ENCODE measurements around the gene NEURL1B.

The NEURL1B gene

DNA sequence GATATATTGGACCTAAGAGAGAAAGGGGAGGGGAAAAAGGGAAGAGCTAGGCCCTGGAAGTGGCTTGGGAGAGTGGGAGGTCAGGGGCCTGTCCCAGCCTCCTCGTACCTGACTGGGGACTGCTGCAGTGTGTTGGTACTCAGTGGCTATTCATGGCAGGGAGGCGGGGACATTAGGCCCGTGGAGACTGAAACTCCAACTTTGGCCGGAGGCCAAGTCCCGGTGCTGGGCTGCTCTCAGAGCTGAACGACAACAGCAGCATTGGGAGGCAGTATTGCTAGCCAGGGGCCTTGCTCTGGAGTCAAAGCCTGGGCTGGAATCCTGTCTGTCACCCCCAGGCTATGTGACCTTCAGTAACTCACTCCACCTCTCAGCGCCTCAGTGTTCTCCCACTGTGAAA, 37.8 kb downstream of the NEURL1B start:
- DNase-seq (ENCODE audit: low read depth): no peak
- no peak overlapping the region for H3K4me3 ChIP-seq (ENCODE audit: low read depth, low read length)
- no peak for TF ChIP-seq MYC (IDR thresholded peaks at IDR 0.05; ENCODE audit: low read depth, low read length)
- TF ChIP-seq, protein P1, sequence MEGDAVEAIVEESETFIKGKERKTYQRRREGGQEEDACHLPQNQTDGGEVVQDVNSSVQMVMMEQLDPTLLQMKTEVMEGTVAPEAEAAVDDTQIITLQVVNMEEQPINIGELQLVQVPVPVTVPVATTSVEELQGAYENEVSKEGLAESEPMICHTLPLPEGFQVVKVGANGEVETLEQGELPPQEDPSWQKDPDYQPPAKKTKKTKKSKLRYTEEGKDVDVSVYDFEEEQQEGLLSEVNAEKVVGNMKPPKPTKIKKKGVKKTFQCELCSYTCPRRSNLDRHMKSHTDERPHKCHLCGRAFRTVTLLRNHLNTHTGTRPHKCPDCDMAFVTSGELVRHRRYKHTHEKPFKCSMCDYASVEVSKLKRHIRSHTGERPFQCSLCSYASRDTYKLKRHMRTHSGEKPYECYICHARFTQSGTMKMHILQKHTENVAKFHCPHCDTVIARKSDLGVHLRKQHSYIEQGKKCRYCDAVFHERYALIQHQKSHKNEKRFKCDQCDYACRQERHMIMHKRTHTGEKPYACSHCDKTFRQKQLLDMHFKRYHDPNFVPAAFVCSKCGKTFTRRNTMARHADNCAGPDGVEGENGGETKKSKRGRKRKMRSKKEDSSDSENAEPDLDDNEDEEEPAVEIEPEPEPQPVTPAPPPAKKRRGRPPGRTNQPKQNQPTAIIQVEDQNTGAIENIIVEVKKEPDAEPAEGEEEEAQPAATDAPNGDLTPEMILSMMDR (IDR thresholded peaks at IDR 0.05; ENCODE audit: low read depth, low read length): no peak
- TF ChIP-seq, protein P2, sequence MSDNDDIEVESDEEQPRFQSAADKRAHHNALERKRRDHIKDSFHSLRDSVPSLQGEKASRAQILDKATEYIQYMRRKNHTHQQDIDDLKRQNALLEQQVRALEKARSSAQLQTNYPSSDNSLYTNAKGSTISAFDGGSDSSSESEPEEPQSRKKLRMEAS (IDR thresholded peaks at IDR 0.05; ENCODE audit: low read depth, low read length): no peak
- TF ChIP-seq POLR2A (IDR thresholded peaks at IDR 0.05; ENCODE audit: extremely low read depth, insufficient read length): no peak

DNA sequence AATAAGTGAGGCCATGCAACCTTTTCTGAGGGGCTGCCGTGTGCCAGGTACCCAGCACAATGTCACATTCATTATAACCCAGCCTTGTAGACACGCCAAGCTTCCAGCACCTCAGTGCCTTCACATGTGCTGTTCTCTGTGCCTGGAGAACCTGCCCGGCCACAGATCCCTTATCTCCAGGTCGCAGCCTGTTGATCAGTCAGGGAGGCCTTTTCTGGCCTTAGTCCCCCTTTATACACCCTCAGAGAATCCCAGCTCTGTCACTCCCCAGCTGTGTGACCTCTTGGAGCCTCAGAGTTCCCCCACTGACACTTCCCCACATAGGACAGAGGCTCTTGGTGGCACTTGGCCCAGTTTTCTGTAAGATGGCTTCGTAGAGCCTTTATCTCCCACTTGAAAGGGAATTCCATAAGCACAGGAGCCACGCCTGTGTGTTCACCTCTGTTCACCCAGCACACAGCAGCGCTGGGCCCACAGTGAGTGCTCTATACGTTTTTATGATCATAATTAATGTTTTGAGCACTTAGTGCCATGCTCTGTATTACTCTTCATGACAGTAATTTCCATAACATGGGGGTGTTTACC, 38.7 kb downstream of the NEURL1B start:
- TF ChIP-seq, protein P1 (IDR thresholded peaks at IDR 0.05; ENCODE audit: low read depth, low read length): no peak
- TF ChIP-seq MYC (IDR thresholded peaks at IDR 0.05; ENCODE audit: low read depth, low read length) (no peak), POLR2A (IDR thresholded peaks at IDR 0.05; ENCODE audit: extremely low read depth, insufficient read length) (no peak)
- TF ChIP-seq, protein P2 (IDR thresholded peaks at IDR 0.05; ENCODE audit: low read depth, low read length): no peak
- DNase-seq (ENCODE audit: low read depth): no peak
- no peak overlapping the region for H3K4me3 ChIP-seq (ENCODE audit: low read depth, low read length)

DNA sequence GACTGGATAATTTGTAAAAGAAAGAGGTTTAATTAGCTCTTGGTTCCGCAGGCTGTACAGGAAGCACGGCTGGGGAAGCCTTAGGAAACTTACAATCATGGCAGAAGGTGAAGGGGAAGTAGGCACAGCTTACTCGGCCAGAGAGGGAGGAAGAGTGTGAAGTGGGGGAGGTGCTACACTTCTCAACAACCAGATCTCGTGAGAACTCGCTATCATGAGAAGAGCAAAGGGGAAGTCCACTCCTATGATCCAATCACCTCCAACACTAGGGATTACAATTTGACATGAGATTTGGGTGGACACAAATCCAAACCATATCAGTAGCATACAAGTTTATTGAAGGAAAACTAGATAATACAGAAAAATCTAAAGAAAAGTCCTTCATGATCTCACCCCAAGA, 39.9 kb downstream of the NEURL1B start:
- DNase-seq (ENCODE audit: low read depth): peak; percentile 80
- TF ChIP-seq MYC (IDR thresholded peaks at IDR 0.05; ENCODE audit: low read depth, low read length) (no peak), POLR2A (IDR thresholded peaks at IDR 0.05; ENCODE audit: extremely low read depth, insufficient read length) (no peak)
- TF ChIP-seq, protein P2 (IDR thresholded peaks at IDR 0.05; ENCODE audit: low read depth, low read length): no peak
- TF ChIP-seq, protein P1 (IDR thresholded peaks at IDR 0.05; ENCODE audit: low read depth, low read length): no peak
- H3K4me3 ChIP-seq (ENCODE audit: low read depth, low read length): no peak overlapping the region

DNA sequence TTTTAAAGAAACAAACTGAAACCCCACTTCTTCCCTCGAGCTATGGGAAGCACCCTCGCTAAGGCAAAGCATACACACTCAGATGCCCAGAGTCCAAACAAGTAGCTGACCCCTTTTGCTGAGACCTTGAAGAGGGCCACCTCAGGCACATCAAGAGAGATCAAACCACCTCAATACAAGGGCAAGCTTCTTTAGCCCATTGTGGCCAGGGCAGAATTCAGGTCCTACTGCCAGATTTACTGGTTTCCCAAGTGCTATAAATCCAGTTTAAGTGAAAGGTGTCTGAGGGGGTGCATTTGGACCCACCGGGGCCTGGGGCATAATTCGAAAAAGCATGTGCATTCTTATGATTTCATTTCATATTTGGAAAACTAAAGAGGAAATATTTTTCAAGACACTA, 40.4 kb downstream of the NEURL1B start:
- H3K4me3 ChIP-seq (ENCODE audit: low read depth, low read length): no peak overlapping the region
- TF ChIP-seq, protein P1 (IDR thresholded peaks at IDR 0.05; ENCODE audit: low read depth, low read length): no peak
- TF ChIP-seq, protein P2 (IDR thresholded peaks at IDR 0.05; ENCODE audit: low read depth, low read length): no peak
- TF ChIP-seq POLR2A (IDR thresholded peaks at IDR 0.05; ENCODE audit: extremely low read depth, insufficient read length): no peak
- TF ChIP-seq MYC (IDR thresholded peaks at IDR 0.05; ENCODE audit: low read depth, low read length): no peak
- DNase-seq (ENCODE audit: low read depth): no peak

DNA sequence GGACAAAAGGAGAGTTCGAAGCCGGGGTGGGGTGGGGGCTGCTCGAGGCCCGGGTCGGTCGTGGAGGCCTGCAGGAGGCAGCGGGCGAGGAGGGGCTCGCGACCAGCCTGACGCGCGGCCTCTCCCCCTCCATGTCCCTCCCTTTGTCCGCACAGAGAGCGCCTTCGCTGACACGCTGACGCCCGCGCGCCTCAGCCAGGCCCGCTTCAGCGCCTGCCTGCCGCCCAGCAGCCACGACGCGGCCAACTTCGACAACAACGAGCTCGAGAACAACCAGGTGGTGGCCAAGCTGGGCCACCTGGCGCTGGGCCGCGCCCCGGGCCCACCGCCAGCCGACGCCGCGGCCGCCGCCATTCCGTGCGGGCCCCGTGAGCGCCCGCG, 42.2 kb downstream of the NEURL1B start:
- no peak for DNase-seq (ENCODE audit: low read depth)
- no peak overlapping the region for H3K4me3 ChIP-seq (ENCODE audit: low read depth, low read length)
- TF ChIP-seq POLR2A (IDR thresholded peaks at IDR 0.05; ENCODE audit: extremely low read depth, insufficient read length) (no peak), MYC (IDR thresholded peaks at IDR 0.05; ENCODE audit: low read depth, low read length) (no peak)
- TF ChIP-seq, protein P2 (IDR thresholded peaks at IDR 0.05; ENCODE audit: low read depth, low read length): no peak

- H3K4me3 ChIP-seq (ENCODE audit: low read depth, low read length): no peak overlapping the region
- no peak for DNase-seq (ENCODE audit: low read depth)
- TF ChIP-seq, protein P1 (IDR thresholded peaks at IDR 0.05; ENCODE audit: low read depth, low read length): no peak
- TF ChIP-seq, protein P2 (IDR thresholded peaks at IDR 0.05; ENCODE audit: low read depth, low read length): no peak
- no peak for TF ChIP-seq MYC (IDR thresholded peaks at IDR 0.05; ENCODE audit: low read depth, low read length)
- no peak for TF ChIP-seq POLR2A (IDR thresholded peaks at IDR 0.05; ENCODE audit: extremely low read depth, insufficient read length)
These were observed 42.8 kb downstream of the NEURL1B start for GRCh38 chr5:172683645-172684471.
